Effector memory CD4-positive, alpha-beta T cell (primary cell): ENCODE results near the gene SLC4A4.

Source experiments
- DNase-seq, 3 donors: peaks; one replicate each; pipeline ENCODE4 v3.0.0-alpha.2; 2020
- H3K27ac ChIP-seq: 2 replicates; pipeline ENCODE4 v1.7.0; 2013; ENCODE audit warnings: mild to moderate bottlenecking, low read length, moderate library complexity; ENCODE audit not compliant: insufficient read depth, poor library complexity, severe bottlenecking
- H3K27me3 ChIP-seq: replicated peaks from 2 replicates; pipeline ENCODE4 v1.7.0; 2013; ENCODE audit warnings: mild to moderate bottlenecking, low read length; ENCODE audit not compliant: insufficient read depth, control insufficient read depth, poor library complexity, severe bottlenecking
- H3K36me3 ChIP-seq: 2 replicates; pipeline ENCODE4 v1.7.0; 2013; ENCODE audit warnings: mild to moderate bottlenecking, low read length, moderate library complexity; ENCODE audit not compliant: control insufficient read depth, insufficient read depth
- H3K4me1 ChIP-seq: 2 replicates; pipeline ENCODE4 v1.7.0; 2013; ENCODE audit warnings: low read length, mild to moderate bottlenecking; ENCODE audit not compliant: control insufficient read depth, insufficient read depth, poor library complexity, severe bottlenecking
- H3K4me3 ChIP-seq: 2 replicates; pipeline ENCODE4 v1.7.0; 2013; ENCODE audit warnings: low read length, low read depth, mild to moderate bottlenecking; ENCODE audit not compliant: insufficient read depth, poor library complexity, severe bottlenecking
- H3K9me3 ChIP-seq: 2 replicates; pipeline ENCODE4 v1.7.0; 2013; ENCODE audit warnings: mild to moderate bottlenecking, low read length, moderate library complexity; ENCODE audit not compliant: control insufficient read depth

SLC4A4 gene

GRCh38 chr4:71568131-71568530, 229.3 kb downstream of the SLC4A4 start:
- DNase-seq: no peak
- Histone ChIP-seq H3K4me1 (no peaks in the 10 kb centered on the region), H3K27me3 (no peaks in the 10 kb centered on the region), H3K36me3 (no peaks in the 10 kb centered on the region), H3K9me3 (no peaks in the 10 kb centered on the region), H3K4me3 (no peak overlapping the region), H3K27ac (no peak overlapping the region)

- no peak overlapping the region for H3K4me3 ChIP-seq
- H3K4me1 ChIP-seq: no peaks in the 10 kb centered on the region
- no peaks in the 10 kb centered on the region for H3K9me3 ChIP-seq
- DNase-seq: no peak
- no peaks in the 10 kb centered on the region for H3K27me3 ChIP-seq
- H3K27ac ChIP-seq: no peak overlapping the region
- H3K36me3 ChIP-seq: no peaks in the 10 kb centered on the region
Observed at GRCh38 chr4:71570492-71570891, 231.7 kb downstream of the SLC4A4 start.

GRCh38 chr4:71571346-71571745, 232.5 kb downstream of the SLC4A4 start:
- DNase-seq: no peak
- Histone ChIP-seq H3K27ac (no peak overlapping the region), H3K4me1 (no peaks in the 10 kb centered on the region), H3K27me3 (no peaks in the 10 kb centered on the region), H3K4me3 (no peak overlapping the region), H3K36me3 (no peaks in the 10 kb centered on the region), H3K9me3 (no peaks in the 10 kb centered on the region)

- Histone ChIP-seq H3K9me3 (no peaks in the 10 kb centered on the region), H3K4me3 (no peak overlapping the region), H3K27me3 (no peaks in the 10 kb centered on the region), H3K27ac (no peak overlapping the region), H3K36me3 (no peaks in the 10 kb centered on the region), H3K4me1 (no peaks in the 10 kb centered on the region)
- DNase-seq: no peak
Observed at GRCh38 chr4:71583971-71584370, 245.2 kb downstream of the SLC4A4 start.

GRCh38 chr4:71584585-71584984, 245.8 kb downstream of the SLC4A4 start:
- Histone ChIP-seq H3K9me3 (no peaks in the 10 kb centered on the region), H3K4me1 (no peaks in the 10 kb centered on the region), H3K4me3 (no peak overlapping the region), H3K27me3 (no peaks in the 10 kb centered on the region), H3K27ac (no peak overlapping the region), H3K36me3 (no peaks in the 10 kb centered on the region)
- no peak for DNase-seq

GRCh38 chr4:71586087-71586763, 247.4 kb downstream of the SLC4A4 start:
- Histone ChIP-seq H3K36me3 (no peaks in the 10 kb centered on the region), H3K4me3 (no peak overlapping the region), H3K27me3 (no peaks in the 10 kb centered on the region), H3K9me3 (no peaks in the 10 kb centered on the region), H3K4me1 (no peaks in the 10 kb centered on the region), H3K27ac (no peak overlapping the region)
- no peak for DNase-seq

GRCh38 chr4:71587995-71588394, 249.2 kb downstream of the SLC4A4 start:
- Histone ChIP-seq H3K27ac (no peak overlapping the region), H3K27me3 (no peaks in the 10 kb centered on the region), H3K36me3 (no peaks in the 10 kb centered on the region), H3K4me1 (no peaks in the 10 kb centered on the region), H3K4me3 (no peak overlapping the region), H3K9me3 (no peaks in the 10 kb centered on the region)
- no peak for DNase-seq

- no peak for DNase-seq
- H3K9me3 ChIP-seq: no peaks in the 10 kb centered on the region
Observed at GRCh38 chr4:71592793-71593192, 254.0 kb downstream of the SLC4A4 start.

GRCh38 chr4:71593311-71593710, 254.5 kb downstream of the SLC4A4 start:
- no peaks in the 10 kb centered on the region for H3K36me3 ChIP-seq
- no peak overlapping the region for H3K4me3 ChIP-seq
- no peaks in the 10 kb centered on the region for H3K4me1 ChIP-seq
- no peak overlapping the region for H3K27ac ChIP-seq
- H3K9me3 ChIP-seq: no peaks in the 10 kb centered on the region
- no peak for DNase-seq
- no peaks in the 10 kb centered on the region for H3K27me3 ChIP-seq

More at GRCh38 chr4:71592793-71593192, 254.0 kb downstream of the SLC4A4 start:
- no peaks in the 10 kb centered on the region for H3K27me3 ChIP-seq
- no peak overlapping the region for H3K4me3 ChIP-seq
- no peaks in the 10 kb centered on the region for H3K4me1 ChIP-seq
- H3K27ac ChIP-seq: no peak overlapping the region
- H3K36me3 ChIP-seq: no peaks in the 10 kb centered on the region

- H3K9me3 ChIP-seq: no peaks in the 10 kb centered on the region
- no peaks in the 10 kb centered on the region for H3K4me1 ChIP-seq
- H3K27ac ChIP-seq: no peak overlapping the region
- H3K27me3 ChIP-seq: no peaks in the 10 kb centered on the region
- DNase-seq: no peak
- H3K36me3 ChIP-seq: no peaks in the 10 kb centered on the region
- H3K4me3 ChIP-seq: no peak overlapping the region
Observed at GRCh38 chr4:71595576-71596108, 256.8 kb downstream of the SLC4A4 start.
